ENCODE measurements around the gene SPRYD7.

- TF ChIP-seq EZH2 (IDR thresholded peaks at IDR 0.05; ENCODE audit: low read depth, low read length, severe bottlenecking) = no peak
- TF ChIP-seq, protein P1, sequence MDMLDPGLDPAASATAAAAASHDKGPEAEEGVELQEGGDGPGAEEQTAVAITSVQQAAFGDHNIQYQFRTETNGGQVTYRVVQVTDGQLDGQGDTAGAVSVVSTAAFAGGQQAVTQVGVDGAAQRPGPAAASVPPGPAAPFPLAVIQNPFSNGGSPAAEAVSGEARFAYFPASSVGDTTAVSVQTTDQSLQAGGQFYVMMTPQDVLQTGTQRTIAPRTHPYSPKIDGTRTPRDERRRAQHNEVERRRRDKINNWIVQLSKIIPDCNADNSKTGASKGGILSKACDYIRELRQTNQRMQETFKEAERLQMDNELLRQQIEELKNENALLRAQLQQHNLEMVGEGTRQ (IDR thresholded peaks at IDR 0.05; ENCODE audit: low read length) = no peak
- TF ChIP-seq RAD21 (IDR thresholded peaks at IDR 0.05 in 1 of 2, conservative IDR thresholded peaks at IDR 0.05 in 1 of 2; ENCODE audit: low read depth in 2 of 2, low read length in 2 of 2) = no peak
- TF ChIP-seq E2F6 (IDR thresholded peaks at IDR 0.05) = no peak
- no peak for TF ChIP-seq BCL11A (IDR thresholded peaks at IDR 0.05; ENCODE audit: low read depth in 2 of 2, low read length in 2 of 2)
- no peak for TF ChIP-seq HDAC6 (IDR thresholded peaks at IDR 0.05; ENCODE audit: low read depth, low read length)
- no peak for TF ChIP-seq EGR1 (IDR thresholded peaks at IDR 0.05; ENCODE audit: borderline replicate concordance, low read depth, low read length)
- no peak for TF ChIP-seq JUND (IDR thresholded peaks at IDR 0.05; ENCODE audit: low read length)
- no peak for TF ChIP-seq POLR2A (IDR thresholded peaks at IDR 0.05; ENCODE audit: control extremely low read depth in 1 of 2, low read depth in 2 of 2, low read length in 2 of 2)
- no peak for TF ChIP-seq CTCF (IDR thresholded peaks at IDR 0.05; ENCODE audit: control extremely low read depth in 1 of 3, insufficient read depth in 1 of 3, low read depth in 1 of 3, low read length in 3 of 3)
- TF ChIP-seq CBX8 (IDR thresholded peaks at IDR 0.05; ENCODE audit: borderline replicate concordance, low read depth, low read length) = no peak
- no peak for TF ChIP-seq YY1 (IDR thresholded peaks at IDR 0.05; ENCODE audit: low read depth, low read length)
- TF ChIP-seq CHD2 (IDR thresholded peaks at IDR 0.05; ENCODE audit: low read length) = no peak
- TF ChIP-seq CEBPB (IDR thresholded peaks at IDR 0.05; ENCODE audit: low read depth, low read length) = no peak
Observed at GRCh38 chr13:49927755-49928154, 8.4 kb downstream of the SPRYD7 start.

Data from H1 (cell line).